HG03066 (cell line): ENCODE results near the gene CASQ2.

Experiments
- ATAC-seq: cut with Tn5 transposase; IDR thresholded peaks from one replicate; pipeline ENCODE4 v1.9.1; 2021; ENCODE audit warnings: low read depth; ENCODE audit not compliant: unreplicated experiment

Gene CASQ2

DNA sequence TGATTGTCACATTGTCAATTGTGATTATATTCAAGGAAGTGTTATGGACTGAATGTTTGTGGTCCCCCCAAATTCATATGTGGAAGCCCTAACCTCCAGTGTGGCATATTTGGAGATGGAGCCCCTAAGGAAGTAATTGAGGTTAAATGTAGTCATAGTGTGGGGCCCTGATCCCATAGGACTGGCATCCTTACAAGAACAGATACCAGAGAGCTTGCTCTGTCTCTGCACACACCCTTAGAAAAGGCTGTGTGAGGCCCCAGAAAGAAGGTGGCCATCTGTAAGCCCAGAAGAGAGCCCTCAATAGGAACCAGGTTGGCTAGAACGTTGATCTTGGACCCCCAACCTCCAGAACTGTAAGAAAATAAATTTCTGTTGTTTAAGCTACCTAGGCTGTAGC lies 98.6 kb downstream of the CASQ2 start:
- no peak for ATAC-seq

- no peak for ATAC-seq
Observed at GRCh38 chr1:115669002-115669673, 99.4 kb downstream of the CASQ2 start.

GRCh38 chr1:115668579-115668978 lies 99.9 kb downstream of the CASQ2 start:
- no peak for ATAC-seq

GRCh38 chr1:115666702-115667101 lies 101.8 kb downstream of the CASQ2 start:
- no peak for ATAC-seq

GRCh38 chr1:115666206-115666605 lies 102.3 kb downstream of the CASQ2 start:
- no peak for ATAC-seq

- ATAC-seq: no peak
Observed at GRCh38 chr1:115665319-115666096, 103.0 kb downstream of the CASQ2 start.

DNA sequence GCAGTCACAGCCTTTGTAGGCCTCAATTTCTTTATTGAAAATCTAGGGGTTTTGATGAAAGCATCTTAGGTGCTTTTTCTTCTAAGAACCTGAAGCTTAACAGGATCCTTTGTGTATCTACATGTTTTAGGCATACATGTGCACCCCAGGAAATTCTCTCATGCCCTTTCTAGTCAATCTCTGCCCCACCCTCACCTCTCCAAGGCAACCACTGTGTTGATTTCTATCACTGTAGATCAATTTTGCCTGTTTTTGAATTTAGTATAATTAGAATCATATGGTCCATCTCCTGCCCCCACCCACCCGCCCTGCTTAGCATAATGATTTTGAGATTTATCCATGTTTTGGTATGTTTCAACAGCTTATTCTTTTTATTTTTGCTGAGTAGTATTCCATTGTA lies 107.4 kb downstream of the CASQ2 start:
- ATAC-seq: no peak

DNA sequence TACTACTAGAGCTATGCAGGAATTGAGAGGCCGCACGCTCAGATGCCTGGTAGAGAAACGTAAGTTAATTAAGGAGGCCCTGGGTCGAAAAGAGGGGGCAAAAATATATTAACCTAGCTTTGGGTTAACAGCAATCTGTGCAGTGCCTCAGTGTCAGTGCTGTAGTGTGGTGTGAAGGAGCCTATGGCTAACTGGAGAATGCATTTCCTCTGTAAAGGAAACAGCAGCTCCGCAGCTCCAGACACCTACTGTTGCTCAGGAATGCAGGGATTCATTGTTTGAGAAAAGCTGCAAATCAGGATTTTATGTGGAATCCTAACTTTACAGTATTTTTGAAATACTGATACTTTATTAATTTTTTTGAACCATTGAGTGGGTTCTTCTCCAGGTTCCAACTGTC lies 108.4 kb downstream of the CASQ2 start:
- no peak for ATAC-seq

- ATAC-seq: no peak
Observed at GRCh38 chr1:115658646-115659045, 109.9 kb downstream of the CASQ2 start.

DNA sequence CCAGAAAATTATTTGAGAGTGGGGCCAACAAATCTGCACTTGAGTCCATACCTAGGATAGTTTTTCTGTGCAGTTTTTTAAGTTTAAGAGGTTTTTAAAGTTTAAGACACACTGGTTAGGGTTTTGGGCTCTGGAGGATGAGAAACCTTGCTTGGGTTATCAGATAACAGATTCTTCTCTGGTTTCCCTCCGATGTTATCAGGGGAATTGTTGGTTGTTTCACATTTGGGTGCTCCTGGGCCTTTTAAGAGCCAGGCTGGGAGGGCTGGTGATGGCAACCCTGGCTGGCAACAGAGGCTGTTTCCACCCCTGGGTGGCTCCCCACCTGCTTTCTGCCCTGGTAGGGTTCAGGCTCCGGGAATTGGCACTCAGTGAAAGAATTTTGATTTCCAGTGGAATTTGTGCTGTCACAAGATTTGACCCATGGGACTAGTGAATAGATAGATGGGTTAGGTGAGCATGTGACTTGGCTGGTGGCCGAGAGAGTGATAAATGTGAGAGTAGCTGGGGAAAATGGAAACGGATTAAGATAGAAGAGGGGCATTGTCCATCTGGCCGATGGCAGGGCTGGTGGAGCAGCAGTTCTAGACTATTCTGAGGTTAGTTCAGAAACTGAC lies 111.9 kb downstream of the CASQ2 start:
- no peak for ATAC-seq

GRCh38 chr1:115655916-115656315 lies 112.6 kb downstream of the CASQ2 start:
- ATAC-seq: no peak

DNA sequence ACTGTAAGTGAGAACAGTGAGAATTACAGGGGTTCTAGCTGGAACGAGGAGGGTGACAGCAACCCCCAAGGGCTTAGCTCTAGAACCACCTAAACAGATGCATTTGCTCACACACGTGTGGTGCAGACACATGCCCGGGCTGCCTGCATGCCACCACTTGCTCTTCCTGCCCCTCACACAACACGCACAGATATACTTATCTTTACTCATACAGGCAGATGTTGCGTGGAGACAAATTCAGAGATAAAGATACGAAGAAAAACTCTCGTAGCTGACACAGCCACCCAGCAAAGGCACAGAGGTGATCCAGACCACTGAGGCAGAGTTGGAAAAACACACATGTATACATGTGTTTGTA lies 113.2 kb downstream of the CASQ2 start:
- no peak for ATAC-seq

DNA sequence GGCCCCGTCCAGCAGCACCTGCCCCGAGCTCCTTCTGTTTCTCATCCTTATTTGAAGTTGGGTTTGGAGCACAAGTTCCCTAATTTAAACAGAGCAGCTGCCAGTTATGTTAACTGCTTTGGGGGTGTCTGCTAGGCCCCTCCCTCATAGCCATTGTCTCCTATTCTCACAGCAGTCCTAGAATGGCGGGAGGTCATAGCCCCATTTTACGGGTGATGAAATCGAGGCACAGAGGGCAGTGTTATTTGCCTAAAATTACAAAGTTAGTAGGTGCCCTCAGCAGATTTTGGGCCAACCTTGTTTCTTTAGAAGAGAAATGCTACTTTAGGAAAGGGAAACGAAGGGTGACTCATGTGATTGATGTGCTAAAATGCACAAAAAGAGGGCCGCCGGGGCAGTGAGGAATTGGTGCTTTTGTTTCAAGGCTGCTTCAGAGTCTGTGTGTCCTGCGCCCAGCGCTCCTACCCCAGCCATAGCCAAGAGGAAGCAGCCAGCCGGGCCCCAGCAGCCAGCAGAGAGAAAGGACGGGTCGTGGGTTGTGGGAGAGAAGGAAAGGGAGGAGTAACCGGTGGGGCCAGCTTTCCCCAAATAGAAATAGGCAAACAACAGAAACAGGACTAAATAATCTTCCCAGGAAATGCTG lies 113.7 kb downstream of the CASQ2 start:
- ATAC-seq: no peak

DNA sequence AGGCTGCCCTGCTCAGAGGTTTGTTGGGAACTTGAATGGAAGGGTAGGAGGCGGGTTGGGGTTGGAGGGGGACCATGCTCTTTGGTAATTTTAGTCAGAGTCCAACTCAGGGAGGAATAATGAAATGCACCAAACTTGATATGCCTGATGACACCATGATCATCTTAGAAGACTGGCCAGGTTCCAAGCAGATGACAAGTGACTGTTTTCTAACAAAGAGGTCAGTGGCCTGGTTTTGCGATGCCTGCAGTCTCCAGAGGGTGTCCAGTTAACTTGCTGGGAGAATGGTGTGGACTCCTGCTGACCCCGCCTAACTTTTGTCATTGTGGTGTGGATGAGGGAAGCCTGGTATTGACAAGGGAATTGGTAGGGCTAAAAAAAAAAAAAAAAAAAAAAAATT lies 114.4 kb downstream of the CASQ2 start:
- no peak for ATAC-seq

GRCh38 chr1:115652236-115652788 lies 116.2 kb downstream of the CASQ2 start:
- ATAC-seq: no peak

DNA sequence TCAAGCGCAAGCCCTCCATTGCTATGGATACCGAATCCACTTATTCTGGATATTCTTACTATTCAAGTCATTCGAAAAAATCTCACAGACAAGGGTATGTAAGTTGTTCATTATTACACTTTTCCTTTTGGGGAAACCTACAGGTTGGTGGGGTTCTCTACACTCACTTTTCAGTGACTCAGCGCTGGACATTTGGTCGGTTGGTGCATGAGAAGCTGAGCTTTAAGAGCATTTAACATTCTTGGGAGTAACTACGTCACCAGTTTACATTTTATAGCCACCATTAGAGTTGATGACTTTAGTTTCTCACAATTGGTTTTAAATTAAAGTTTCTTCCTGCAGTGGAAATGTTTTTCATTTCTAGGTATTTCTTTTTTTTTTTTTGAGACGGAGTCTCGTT lies 117.1 kb downstream of the CASQ2 start:
- ATAC-seq: no peak

DNA sequence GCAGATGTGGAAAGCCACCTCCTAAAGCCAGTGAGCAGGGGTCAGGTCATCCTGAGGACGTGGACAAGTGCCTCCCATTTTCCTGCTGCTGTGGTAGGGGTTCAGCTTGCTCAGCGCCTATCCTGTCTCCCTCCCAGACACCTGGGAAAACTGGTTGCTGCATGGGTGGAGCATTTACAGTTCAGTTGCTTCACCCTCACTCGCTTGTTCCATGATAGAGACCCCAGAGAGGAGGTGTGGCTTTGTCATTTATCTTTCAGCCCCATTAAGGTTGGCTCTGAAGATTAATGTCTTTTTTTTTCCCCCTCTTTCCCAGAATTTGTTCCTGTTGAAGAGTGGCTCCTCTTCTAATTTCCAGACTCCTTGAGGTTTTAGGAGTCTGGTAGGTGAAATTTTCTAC lies 117.6 kb downstream of the CASQ2 start:
- ATAC-seq: no peak
